ENCODE measurements around the gene ELOF1. TPM values are rescaled to one million over a fixed set of nuclear protein-coding genes. Genes with fewer than 3 reads are reported as not detected.
A peak's percentile ranks its signal among the peaks of the same experiment; 100 is the strongest.
"Not testable (repeated sequence)": the region's sequence is repeated elsewhere in the genome, so short reads cannot be mapped to it uniquely, and the experiment has no call there.

Gene ELOF1
- total RNA-seq, 2 experiments from 2014 or later, result 48.0 to 53.7 TPM

GRCh38 chr19:11587302-11587974, 28.4 kb upstream of the ELOF1 start:
- H3K4me1 Mint-ChIP-seq, result peaks cover 3% of the 10 kb centered on the region
- H3K27ac Mint-ChIP-seq, result no peak overlapping the region
- intact Hi-C loops (cut with DNase I, micrococcal nuclease), result loop anchor here (1.0 to 5.0 kb wide), 7 partner anchors 27 to 294 kb away; partner anchors contain the start of genes ECSIT (in 1 of the 2) and ZNF653 (in 1 of the 2)
- POLR2A ChIA-PET, result no interaction called here
- no peaks in the 10 kb centered on the region for H3K27me3 Mint-ChIP-seq
- CTCF ChIA-PET, result interaction anchor here (0.8 to 1.8 kb wide), 3 partner anchors 27 to 90 kb away, joined by 4 to 9 read pairs (median 4); partner anchors contain the start of gene ELOF1
- ATAC-seq (peak; percentile 96), DNase-seq (peak; percentile 89)
- H3K9me3 Mint-ChIP-seq (ENCODE audit: low read depth), result no peaks in the 10 kb centered on the region
- no peaks in the 10 kb centered on the region for H3K36me3 Mint-ChIP-seq (ENCODE audit: low read depth)
- no peak overlapping the region for H3K4me3 Mint-ChIP-seq

DNA sequence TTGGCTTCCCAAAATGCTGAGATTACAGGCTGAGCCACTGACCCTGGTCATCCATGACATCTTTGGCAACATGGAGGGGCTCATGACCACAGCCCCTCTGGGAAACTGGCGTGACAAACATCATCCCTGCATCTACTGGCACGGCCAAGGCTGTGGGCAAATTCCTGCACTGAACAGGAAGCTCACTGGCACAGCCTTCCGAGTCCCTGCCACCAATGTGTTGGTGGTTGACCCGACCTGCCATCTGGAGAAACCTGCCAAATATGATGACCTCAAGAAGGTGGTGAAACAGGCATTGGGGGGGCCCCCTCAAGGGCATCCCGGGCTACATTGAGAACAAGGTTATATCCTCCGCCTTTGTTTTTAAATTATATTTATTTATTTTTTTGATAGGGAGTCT, 27.3 kb upstream of the ELOF1 start:
- ATAC-seq (no peak), DNase-seq (no peak)
- H3K27me3 Mint-ChIP-seq, result no peaks in the 10 kb centered on the region
- no peak overlapping the region for H3K27ac Mint-ChIP-seq
- intact Hi-C loops (cut with DNase I, micrococcal nuclease), result loop anchor here (2.0 to 5.0 kb wide), 3 partner anchors 54 to 82 kb away; partner anchors contain the start of genes ECSIT (in 1 of the 2) and ZNF653 (in 1 of the 2)
- no peaks in the 10 kb centered on the region for H3K36me3 Mint-ChIP-seq (ENCODE audit: low read depth)
- ChIA-PET CTCF (interaction anchor here (1.0 kb wide), 1 partner anchor 69 kb away, joined by 3 read pairs; no protein-coding TSS in a partner anchor), POLR2A (no interaction called here)
- no peak overlapping the region for H3K4me3 Mint-ChIP-seq
- H3K9me3 Mint-ChIP-seq (ENCODE audit: low read depth), result no peaks in the 10 kb centered on the region
- H3K4me1 Mint-ChIP-seq, result peaks cover 11% of the 10 kb centered on the region

- H3K27ac Mint-ChIP-seq, result peak overlapping the region; percentile 97
- peak; percentile 85 for ATAC-seq
- POLR2A ChIA-PET, result interaction anchor here (0.9 to 1.4 kb wide), 2 partner anchors 14 to 23 kb away, joined by 6 read pairs; partner anchors contain the start of gene ELOF1
Measured at GRCh38 chr19:11581740-11582139, 22.7 kb upstream of the ELOF1 start.

DNA sequence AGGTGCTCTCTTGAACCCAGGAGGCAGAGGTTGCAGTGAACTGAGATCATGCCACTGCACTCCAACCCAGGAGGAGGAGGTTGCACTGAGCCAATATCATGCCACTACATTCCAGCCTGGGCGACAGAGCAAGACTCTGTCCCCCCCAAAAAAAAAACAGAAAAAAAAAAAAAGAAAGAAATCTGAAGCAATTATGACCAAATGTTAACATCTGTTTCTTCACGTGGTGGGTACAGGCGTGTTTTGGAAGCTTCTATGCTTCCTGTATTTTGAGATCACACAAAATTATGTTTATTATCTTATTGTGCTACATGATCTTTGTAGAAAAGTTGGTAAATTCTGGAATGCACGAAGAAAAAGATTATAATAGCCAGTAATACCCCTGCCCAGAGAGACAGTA, 21.1 kb upstream of the ELOF1 start:
- CTCF ChIA-PET, result interaction anchor here (0.6 to 2.1 kb wide), 3 partner anchors 17 to 137 kb away, joined by 3 to 7 read pairs (median 3); no protein-coding TSS in a partner anchor
- no peak overlapping the region for H3K27ac Mint-ChIP-seq
- POLR2A ChIA-PET, result interaction anchor here (0.7 to 1.4 kb wide), 2 partner anchors 16 to 237 kb away, joined by 6 read pairs; no protein-coding TSS in a partner anchor
- no peak for ATAC-seq
- H3K27me3 Mint-ChIP-seq, result no peaks in the 10 kb centered on the region
- H3K4me3 Mint-ChIP-seq, result peak overlapping the region; percentile 55
- peaks cover 25% of the 10 kb centered on the region for H3K4me1 Mint-ChIP-seq
- no peaks in the 10 kb centered on the region for H3K36me3 Mint-ChIP-seq (ENCODE audit: low read depth)
- DNase-seq, result no peak
- no peaks in the 10 kb centered on the region for H3K9me3 Mint-ChIP-seq (ENCODE audit: low read depth)
- intact Hi-C loops (cut with DNase I, micrococcal nuclease), result no loop called here

More at GRCh38 chr19:11581740-11582139, 22.7 kb upstream of the ELOF1 start:
- Mint-ChIP-seq H3K4me3 (peak overlapping the region; percentile 61), H3K36me3 (ENCODE audit: low read depth) (no peaks in the 10 kb centered on the region), H3K27me3 (no peaks in the 10 kb centered on the region), H3K9me3 (ENCODE audit: low read depth) (no peaks in the 10 kb centered on the region), H3K4me1 (peaks cover 25% of the 10 kb centered on the region)
- CTCF ChIA-PET, result interaction anchor here (0.6 to 3.8 kb wide), 7 partner anchors 21 to 187 kb away, joined by 3 to 12 read pairs (median 4); partner anchors contain the start of genes ELOF1 and ODAD3
- intact Hi-C loops (cut with DNase I, micrococcal nuclease), result loop anchor here (1.0 kb wide), 3 partner anchors 21 to 45 kb away; partner anchors contain the start of gene ELOF1 (in 1 of the 2)
- DNase-seq, result peak; percentile 74

- peak overlapping the region; percentile 51 for H3K27ac Mint-ChIP-seq
- H3K4me1 Mint-ChIP-seq, result peaks cover 28% of the 10 kb centered on the region
- ChIA-PET POLR2A (interaction anchor here (0.6 kb wide), 1 partner anchor 705 kb away, joined by 5 read pairs; no protein-coding TSS in a partner anchor), CTCF (interaction anchor here (0.7 to 2.1 kb wide), 2 partner anchors 93 to 96 kb away, joined by 3 to 7 read pairs; no protein-coding TSS in a partner anchor)
- ATAC-seq (peak; percentile 48), DNase-seq (peak; percentile 60)
- peak overlapping the region; percentile 55 for H3K4me3 Mint-ChIP-seq
- no peaks in the 10 kb centered on the region for H3K27me3 Mint-ChIP-seq
- intact Hi-C loops (cut with DNase I, micrococcal nuclease), result no loop called here
- no peaks in the 10 kb centered on the region for H3K9me3 Mint-ChIP-seq (ENCODE audit: low read depth)
- H3K36me3 Mint-ChIP-seq (ENCODE audit: low read depth), result no peaks in the 10 kb centered on the region
Measured at GRCh38 chr19:11578258-11579142, 19.5 kb upstream of the ELOF1 start.

- no peak for DNase-seq
- intact Hi-C loops (cut with DNase I, micrococcal nuclease), result no loop called here
- ChIA-PET CTCF (interaction anchor here (2.1 kb wide), 1 partner anchor 95 kb away, joined by 7 read pairs; no protein-coding TSS in a partner anchor), POLR2A (no interaction called here)
- H3K36me3 Mint-ChIP-seq (ENCODE audit: low read depth), result no peaks in the 10 kb centered on the region
- peak within 1 kb of the TSS; percentile 55 for H3K4me3 Mint-ChIP-seq
- H3K27me3 Mint-ChIP-seq, result no peaks in the 10 kb centered on the region
- H3K27ac Mint-ChIP-seq, result peak within 1 kb of the TSS; percentile 51
- ATAC-seq, result no peak
- H3K4me1 Mint-ChIP-seq, result peaks cover 28% of the 10 kb centered on the region
- H3K9me3 Mint-ChIP-seq (ENCODE audit: low read depth), result no peaks in the 10 kb centered on the region
Measured at GRCh38 chr19:11577451-11578257, 18.6 kb upstream of the ELOF1 start, which contains the start of gene ACP5. ACP5 (minus strand) TSS chr19:11577645; CDS start chr19:11577317, 328 bp downstream.

- no peak for ATAC-seq
- no peak overlapping the region for H3K27ac Mint-ChIP-seq
- peaks cover 20% of the 10 kb centered on the region for H3K4me1 Mint-ChIP-seq
- intact Hi-C loops (cut with DNase I, micrococcal nuclease), result no loop called here
- no peaks in the 10 kb centered on the region for H3K27me3 Mint-ChIP-seq
- DNase-seq, result no peak
- H3K4me3 Mint-ChIP-seq, result no peak overlapping the region
- no peaks in the 10 kb centered on the region for H3K9me3 Mint-ChIP-seq (ENCODE audit: low read depth)
- ChIA-PET POLR2A (no interaction called here), CTCF (interaction anchor here (0.7 kb wide), 1 partner anchor 1129 kb away, joined by 3 read pairs; no protein-coding TSS in a partner anchor)
- no peaks in the 10 kb centered on the region for H3K36me3 Mint-ChIP-seq (ENCODE audit: low read depth)
Measured at GRCh38 chr19:11576227-11576626, 17.2 kb upstream of the ELOF1 start.

- ChIA-PET CTCF (no interaction called here), POLR2A (no interaction called here)
- Mint-ChIP-seq H3K27ac (no peak overlapping the region), H3K27me3 (no peaks in the 10 kb centered on the region), H3K4me1 (peaks cover 10% of the 10 kb centered on the region), H3K9me3 (ENCODE audit: low read depth) (no peaks in the 10 kb centered on the region), H3K36me3 (ENCODE audit: low read depth) (no peaks in the 10 kb centered on the region), H3K4me3 (no peak overlapping the region)
- no peak for ATAC-seq
- DNase-seq, result peak; percentile 29
- intact Hi-C loops (cut with DNase I, micrococcal nuclease), result no loop called here
Measured at GRCh38 chr19:11574689-11575088, 15.7 kb upstream of the ELOF1 start.

DNA sequence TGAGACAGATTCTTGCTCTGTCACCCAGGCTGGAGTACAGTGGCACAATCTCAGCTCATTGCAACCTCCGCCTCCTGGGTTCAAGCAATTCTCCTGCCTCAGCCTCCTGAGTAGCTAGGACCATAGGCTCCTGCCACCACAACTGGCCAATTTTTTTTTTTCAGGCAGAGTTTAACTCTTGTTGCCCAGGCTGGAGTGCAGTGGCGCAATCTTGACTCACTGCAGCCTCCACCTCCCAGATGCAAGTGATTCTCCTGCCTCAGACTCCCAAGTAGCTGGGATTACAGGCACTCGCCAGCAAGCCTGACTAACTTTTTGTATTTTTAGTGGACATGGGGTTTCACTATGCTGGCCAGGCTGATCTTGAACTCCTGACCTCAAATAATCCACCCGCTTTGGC, 14.7 kb upstream of the ELOF1 start:
- POLR2A ChIA-PET; DNase-seq; intact Hi-C loops (cut with DNase I, micrococcal nuclease); ATAC-seq; H3K9me3 Mint-ChIP-seq (ENCODE audit: low read depth); H3K36me3 Mint-ChIP-seq (ENCODE audit: low read depth); H3K27ac Mint-ChIP-seq; H3K4me3 Mint-ChIP-seq; H3K27me3 Mint-ChIP-seq: not testable (repeated sequence)
- CTCF ChIA-PET, result interaction anchor here (0.6 kb wide), 1 partner anchor 360 kb away, joined by 3 read pairs; no protein-coding TSS in a partner anchor
- peaks cover 10% of the 10 kb centered on the region for H3K4me1 Mint-ChIP-seq

GRCh38 chr19:11573354-11573753, 14.3 kb upstream of the ELOF1 start:
- H3K27ac Mint-ChIP-seq; H3K4me3 Mint-ChIP-seq; H3K4me1 Mint-ChIP-seq; ATAC-seq; H3K27me3 Mint-ChIP-seq; H3K36me3 Mint-ChIP-seq (ENCODE audit: low read depth); H3K9me3 Mint-ChIP-seq (ENCODE audit: low read depth); intact Hi-C loops (cut with DNase I, micrococcal nuclease); DNase-seq; POLR2A ChIA-PET: not testable (repeated sequence)
- CTCF ChIA-PET, result interaction anchor here (0.6 kb wide), 1 partner anchor 360 kb away, joined by 3 read pairs; no protein-coding TSS in a partner anchor
